Duodenal mucosa (tissue), 2 donors: ENCODE data around the gene POLD2.
A peak's percentile ranks its signal among the peaks of the same experiment; 100 is the strongest.

Experiments
- H3K27ac ChIP-seq: one replicate; pipeline ENCODE4 v1.7.0; 2013; ENCODE audit warnings: low read depth, low read length
- H3K27me3 ChIP-seq, 2 donors: one replicate each; pipeline ENCODE4 v1.7.0; 2013; ENCODE audit warnings: low read length in 2 of 2, control low read depth in 1 of 2; ENCODE audit not compliant: insufficient read depth in 2 of 2, control insufficient read depth in 1 of 2
- H3K36me3 ChIP-seq, 2 donors: one replicate each; pipeline ENCODE4 v1.7.0; 2013; ENCODE audit warnings: low read length in 2 of 2, control low read depth in 1 of 2; ENCODE audit not compliant: insufficient read depth in 2 of 2, control insufficient read depth in 1 of 2
- H3K4me1 ChIP-seq, 2 donors: one replicate each; pipeline ENCODE4 v1.7.0; 2013; ENCODE audit warnings: low read length in 2 of 2, control low read depth in 1 of 2; ENCODE audit not compliant: insufficient read depth in 2 of 2, control insufficient read depth in 1 of 2
- H3K4me3 ChIP-seq, 2 donors: one replicate each; pipeline ENCODE4 v1.7.0; 2013; ENCODE audit warnings: low read length in 2 of 2, low read depth in 1 of 2
- H3K9ac ChIP-seq, 2 donors: one replicate each; pipeline ENCODE4 v1.7.0; 2013; ENCODE audit warnings: low read length in 2 of 2, low read depth in 1 of 2
- H3K9me3 ChIP-seq, 2 donors: one replicate each; pipeline ENCODE4 v1.7.0; 2013; ENCODE audit warnings: low read length in 2 of 2, control low read depth in 1 of 2; ENCODE audit not compliant: control insufficient read depth in 1 of 2

The POLD2 gene

DNA sequence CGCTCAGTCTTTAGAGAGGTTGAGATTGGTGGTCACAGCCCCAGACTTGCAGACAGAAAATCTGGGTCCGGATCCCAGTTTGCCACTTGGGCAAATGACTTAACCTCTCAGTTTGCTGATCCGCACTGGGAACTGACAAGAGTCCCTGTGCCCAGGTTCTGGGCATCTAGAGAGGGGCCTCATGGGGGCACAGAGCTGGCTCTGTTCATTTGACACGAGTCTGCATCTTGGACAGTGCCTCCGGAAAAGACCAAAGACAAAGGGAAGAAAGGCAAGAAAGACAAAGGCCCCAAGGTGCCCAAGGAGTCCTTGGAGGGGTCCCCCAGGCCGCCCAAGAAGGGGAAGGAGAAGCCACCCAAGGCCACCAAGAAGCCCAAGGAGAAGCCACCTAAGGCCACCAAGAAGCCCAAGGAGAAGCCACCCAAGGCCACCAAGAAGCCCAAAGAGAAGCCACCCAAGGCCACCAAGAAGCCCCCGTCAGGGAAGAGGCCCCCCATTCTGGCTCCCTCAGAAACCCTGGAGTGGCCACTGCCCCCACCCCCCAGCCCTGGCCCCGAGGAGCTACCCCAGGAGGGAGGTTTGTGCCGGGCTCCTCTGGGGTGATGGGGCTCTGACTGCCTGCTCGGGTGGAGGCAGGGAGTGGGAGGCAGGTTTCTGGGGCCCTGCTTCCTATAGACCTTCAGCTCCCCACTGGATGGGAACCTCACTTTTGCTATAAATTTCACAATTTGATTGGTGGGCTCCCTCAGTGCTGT, 16.9 kb downstream of the POLD2 start:
- H3K9ac ChIP-seq, result no peak overlapping the region
- no peaks in the 10 kb centered on the region for H3K9me3 ChIP-seq
- no peak overlapping the region for H3K27ac ChIP-seq
- H3K4me3 ChIP-seq, result no peak overlapping the region
- H3K36me3 ChIP-seq, result no peaks in the 10 kb centered on the region
- peaks cover 0 to 6% of the 10 kb centered on the region in 2 donors for H3K4me1 ChIP-seq
- peaks cover 13 to 20% of the 10 kb centered on the region in 2 donors for H3K27me3 ChIP-seq

DNA sequence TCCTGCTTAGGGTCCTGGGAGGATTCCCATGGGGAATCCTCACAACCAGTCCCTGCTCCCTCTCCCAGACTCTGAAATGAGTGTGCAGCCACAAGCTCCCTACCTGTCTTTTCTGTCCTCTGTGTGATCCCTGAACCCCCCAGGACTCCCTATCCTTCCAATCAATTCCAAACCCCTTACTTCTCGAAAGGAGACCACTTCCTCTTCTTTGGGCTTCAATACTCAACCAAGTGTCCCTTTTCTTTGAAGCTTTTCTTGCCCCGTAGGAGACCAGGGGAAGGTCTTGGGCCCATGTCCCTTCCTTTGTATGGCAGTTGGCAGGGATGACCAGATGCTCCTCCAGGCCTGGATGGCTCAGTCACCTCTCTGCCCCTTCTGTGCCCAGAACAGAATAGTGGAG, 17.5 kb downstream of the POLD2 start:
- no peak overlapping the region for H3K27ac ChIP-seq
- H3K4me3 ChIP-seq, result peak overlapping the region in 1 of 2 donors; percentile 62
- H3K9ac ChIP-seq, result peak overlapping the region in 1 of 2 donors; percentile 29
- H3K36me3 ChIP-seq, result no peaks in the 10 kb centered on the region
- peaks cover 13 to 20% of the 10 kb centered on the region in 2 donors for H3K27me3 ChIP-seq
- peaks cover 0 to 6% of the 10 kb centered on the region in 2 donors for H3K4me1 ChIP-seq
- no peaks in the 10 kb centered on the region for H3K9me3 ChIP-seq

DNA sequence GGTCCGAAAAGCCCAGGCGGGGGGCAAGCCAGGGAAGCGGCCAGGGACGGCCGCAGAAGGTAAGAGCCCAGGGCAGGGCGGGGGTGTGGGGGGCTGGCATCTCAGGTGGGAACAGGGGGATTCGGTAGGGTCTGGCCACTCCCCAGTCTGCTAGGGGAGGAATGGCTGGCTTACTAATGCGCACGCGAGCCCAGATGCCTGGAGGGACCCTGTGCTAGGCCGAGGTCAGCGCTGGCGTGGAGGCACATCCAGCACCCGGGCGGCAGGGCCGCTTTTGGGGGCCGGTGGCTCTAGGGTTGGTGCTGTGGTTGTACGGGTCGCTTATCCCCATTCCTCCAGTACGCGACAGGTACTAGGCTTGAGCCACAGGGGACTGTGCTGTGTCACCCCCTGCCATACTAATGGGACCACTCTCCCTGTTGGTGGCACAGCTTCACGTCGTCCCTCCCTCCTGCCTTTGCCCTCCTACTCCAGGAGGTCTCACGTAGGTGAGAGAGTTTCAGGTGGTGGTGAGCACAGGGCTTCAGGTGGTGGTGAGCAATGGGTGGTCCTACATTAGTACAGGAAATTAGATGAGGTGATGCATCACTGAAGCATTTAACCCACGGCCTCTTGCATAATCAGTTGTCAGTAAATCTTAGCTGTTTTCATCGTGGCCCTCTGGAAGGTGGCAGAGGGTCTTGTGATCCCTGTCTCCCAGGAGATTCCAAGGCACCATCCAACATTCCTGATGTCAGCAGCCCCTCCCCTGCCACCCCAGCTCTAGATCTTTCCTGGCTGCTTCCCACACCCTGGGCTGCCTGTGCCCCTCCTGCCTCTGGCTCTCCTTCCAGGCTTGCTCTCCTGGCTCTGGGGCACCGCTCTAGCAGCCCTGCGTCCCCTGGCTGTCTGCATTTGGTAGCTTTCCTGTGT, 18.2 kb downstream of the POLD2 start:
- Histone ChIP-seq H3K27me3 (peaks cover 13 to 20% of the 10 kb centered on the region in 2 donors), H3K9me3 (no peaks in the 10 kb centered on the region), H3K27ac (peak overlapping the region; percentile 36), H3K4me3 (peak overlapping the region; percentile 54 to 62), H3K4me1 (peaks cover 0 to 6% of the 10 kb centered on the region in 2 donors), H3K9ac (peak overlapping the region in 1 of 2 donors; percentile 29), H3K36me3 (no peaks in the 10 kb centered on the region)

DNA sequence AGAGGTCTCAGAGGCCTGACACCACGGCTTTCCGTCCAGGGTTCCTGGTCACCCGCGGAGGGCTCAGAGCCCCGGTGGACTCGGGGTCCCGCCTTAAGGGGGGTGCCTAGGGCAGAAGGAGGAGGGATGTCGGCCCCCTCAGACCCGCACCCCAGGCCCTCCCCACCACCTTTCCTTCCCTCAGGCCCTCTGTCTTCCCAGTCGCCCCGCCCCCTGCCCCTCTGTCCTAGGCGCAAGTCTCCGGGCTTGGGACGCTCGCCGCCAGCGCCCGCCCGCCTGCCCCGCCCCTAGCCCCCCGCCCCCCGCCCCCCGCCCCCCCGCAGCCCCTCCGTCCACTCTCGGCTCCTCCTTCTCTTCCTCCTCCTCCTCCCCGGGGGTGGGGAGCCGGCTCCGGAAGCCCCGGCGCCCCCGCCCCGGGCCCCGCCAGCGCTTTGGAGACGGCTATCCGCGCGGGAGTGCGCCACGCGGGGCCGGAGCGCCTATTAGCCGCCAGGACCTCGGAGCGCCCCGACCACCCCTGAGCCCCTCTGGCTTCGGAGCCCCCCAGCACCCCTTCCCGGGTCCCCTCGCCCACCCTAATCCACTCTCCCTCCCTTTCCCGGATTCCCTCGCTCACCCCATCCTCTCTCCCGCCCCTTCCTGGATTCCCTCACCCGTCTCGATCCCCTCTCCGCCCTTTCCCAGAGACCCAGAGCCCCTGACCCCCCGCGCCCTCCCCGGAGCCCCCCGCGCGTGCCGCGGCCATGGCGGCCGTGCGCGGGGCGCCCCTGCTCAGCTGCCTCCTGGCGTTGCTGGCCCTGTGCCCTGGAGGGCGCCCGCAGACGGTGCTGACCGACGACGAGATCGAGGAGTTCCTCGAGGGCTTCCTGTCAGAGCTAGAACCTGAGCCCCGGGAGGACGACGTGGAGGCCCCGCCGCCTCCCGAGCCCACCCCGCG, 19.2 kb downstream of the POLD2 start, which contains the start of gene AEBP1:
Gene AEBP1 (plus strand): TSS at position 423 of the 937 bp plus-strand sequence. CDS start 321 bp downstream, at position 744.
- Histone ChIP-seq H3K9ac (peak within 1 kb of the TSS in 1 of 2 donors; percentile 29), H3K27ac (peak within 1 kb of the TSS; percentile 36), H3K9me3 (no peaks in the 10 kb centered on the region), H3K27me3 (peaks cover 13 to 20% of the 10 kb centered on the region in 2 donors), H3K36me3 (no peaks in the 10 kb centered on the region), H3K4me3 (peak within 1 kb of the TSS; percentile 54 to 62), H3K4me1 (peaks cover 0 to 6% of the 10 kb centered on the region in 2 donors)

DNA sequence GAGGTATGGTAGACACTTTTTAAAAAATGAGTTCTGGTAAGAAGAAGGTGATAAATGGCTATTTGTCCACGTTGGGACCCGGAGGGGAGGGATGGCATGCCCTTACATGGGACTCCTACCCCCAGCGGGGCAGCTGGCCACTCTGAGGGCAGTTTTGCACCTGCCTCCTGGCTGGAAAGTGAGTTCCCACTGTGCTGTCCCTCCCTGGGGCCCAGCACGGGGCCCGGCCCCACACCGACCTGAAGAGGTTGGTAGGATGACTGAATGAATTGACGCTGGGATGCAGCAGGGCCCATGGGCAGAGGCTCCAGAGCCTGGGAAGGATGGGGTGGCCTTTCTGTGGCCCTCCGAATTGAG, 19.8 kb downstream of the POLD2 start:
- H3K27ac ChIP-seq, result peak overlapping the region; percentile 32
- peaks cover 13 to 20% of the 10 kb centered on the region in 2 donors for H3K27me3 ChIP-seq
- H3K4me3 ChIP-seq, result no peak overlapping the region
- peaks cover 0 to 6% of the 10 kb centered on the region in 2 donors for H3K4me1 ChIP-seq
- H3K36me3 ChIP-seq, result no peaks in the 10 kb centered on the region
- no peak overlapping the region for H3K9ac ChIP-seq
- H3K9me3 ChIP-seq, result no peaks in the 10 kb centered on the region

DNA sequence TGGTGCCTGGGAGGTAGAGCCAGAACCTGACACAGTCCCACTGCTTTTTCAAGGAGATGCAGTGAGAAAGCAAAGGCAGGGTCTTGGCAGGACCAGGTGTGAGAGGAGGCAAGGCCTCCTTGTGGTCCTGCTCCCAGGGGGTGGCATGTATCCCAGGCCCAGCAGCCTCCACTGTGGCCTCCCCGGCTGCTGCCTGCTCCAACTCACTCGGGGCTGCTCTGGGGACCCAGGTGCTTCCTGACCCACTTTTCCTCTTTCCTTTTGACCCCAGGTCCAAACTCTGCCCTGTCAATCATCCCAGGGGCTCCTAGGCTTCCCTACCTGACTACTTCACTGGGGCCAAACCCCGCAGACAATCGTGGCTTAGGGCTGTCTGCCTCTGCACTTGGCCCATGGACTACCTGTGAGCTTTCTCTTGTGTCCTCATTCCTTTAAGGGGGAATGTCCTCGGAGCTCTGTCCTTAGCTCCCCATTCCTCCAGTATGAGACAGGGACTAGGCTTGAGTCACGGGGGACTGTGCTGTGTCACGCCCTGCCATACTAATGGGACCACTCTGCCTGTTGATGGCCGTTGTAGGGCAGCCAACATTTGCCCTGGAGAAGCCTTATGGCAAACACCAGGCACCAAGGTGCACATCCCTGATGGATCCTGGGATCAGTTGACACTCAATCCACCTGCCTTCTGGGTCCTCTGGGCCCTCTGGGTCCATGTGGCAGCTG, 20.3 kb downstream of the POLD2 start:
- no peak overlapping the region for H3K27ac ChIP-seq
- no peaks in the 10 kb centered on the region for H3K36me3 ChIP-seq
- no peaks in the 10 kb centered on the region for H3K9me3 ChIP-seq
- H3K4me1 ChIP-seq, result peaks cover 0 to 6% of the 10 kb centered on the region in 2 donors
- H3K4me3 ChIP-seq, result no peak overlapping the region
- peaks cover 13 to 20% of the 10 kb centered on the region in 2 donors for H3K27me3 ChIP-seq
- H3K9ac ChIP-seq, result no peak overlapping the region

DNA sequence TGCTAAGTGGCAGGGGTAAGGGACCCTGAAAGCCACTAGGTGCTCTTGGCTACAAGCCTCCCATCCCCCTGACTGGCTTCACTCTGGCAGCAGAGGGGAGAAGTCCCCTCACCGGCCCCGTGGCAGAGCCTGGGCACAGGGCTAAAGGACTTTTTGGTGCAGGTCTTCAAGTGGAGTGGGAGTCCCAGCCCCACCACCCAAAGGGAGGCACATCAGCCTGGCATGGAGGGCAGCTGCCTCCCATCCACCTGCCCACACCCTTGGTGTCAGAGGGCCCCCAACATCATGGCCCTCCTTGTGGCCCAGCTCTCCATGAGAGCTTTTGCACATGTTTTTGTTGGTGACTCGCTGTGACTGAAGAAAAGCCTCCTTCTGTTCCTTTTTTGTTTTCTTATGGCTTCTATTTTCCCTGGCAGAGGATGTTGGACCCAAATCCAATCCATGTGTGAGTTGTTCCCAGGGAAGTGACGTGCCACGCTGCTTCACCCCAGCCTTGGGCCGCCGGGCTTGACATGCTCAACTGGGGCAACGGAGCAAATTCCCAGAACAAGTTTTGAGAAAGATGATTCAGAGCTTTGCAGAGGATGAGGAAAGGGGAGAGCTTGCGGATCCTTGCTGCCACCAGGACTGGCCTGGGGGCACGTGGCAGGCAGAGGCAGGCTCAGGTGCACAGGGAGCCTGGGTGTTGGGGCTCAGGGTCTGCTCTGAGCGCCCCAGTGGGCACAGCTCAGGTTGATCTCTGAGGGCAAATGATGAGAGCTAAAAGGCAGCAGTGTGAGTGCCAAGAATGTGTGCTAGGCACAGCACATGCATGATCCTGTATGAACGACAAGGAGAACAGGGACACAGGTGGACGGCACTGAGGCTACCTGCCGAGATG, 21.1 kb downstream of the POLD2 start:
- Histone ChIP-seq H3K4me1 (peaks cover 0 to 12% of the 10 kb centered on the region in 2 donors), H3K36me3 (no peaks in the 10 kb centered on the region), H3K4me3 (no peak overlapping the region), H3K9ac (no peak overlapping the region), H3K27me3 (peaks cover 13 to 20% of the 10 kb centered on the region in 2 donors), H3K9me3 (no peaks in the 10 kb centered on the region), H3K27ac (peak overlapping the region; percentile 42)

DNA sequence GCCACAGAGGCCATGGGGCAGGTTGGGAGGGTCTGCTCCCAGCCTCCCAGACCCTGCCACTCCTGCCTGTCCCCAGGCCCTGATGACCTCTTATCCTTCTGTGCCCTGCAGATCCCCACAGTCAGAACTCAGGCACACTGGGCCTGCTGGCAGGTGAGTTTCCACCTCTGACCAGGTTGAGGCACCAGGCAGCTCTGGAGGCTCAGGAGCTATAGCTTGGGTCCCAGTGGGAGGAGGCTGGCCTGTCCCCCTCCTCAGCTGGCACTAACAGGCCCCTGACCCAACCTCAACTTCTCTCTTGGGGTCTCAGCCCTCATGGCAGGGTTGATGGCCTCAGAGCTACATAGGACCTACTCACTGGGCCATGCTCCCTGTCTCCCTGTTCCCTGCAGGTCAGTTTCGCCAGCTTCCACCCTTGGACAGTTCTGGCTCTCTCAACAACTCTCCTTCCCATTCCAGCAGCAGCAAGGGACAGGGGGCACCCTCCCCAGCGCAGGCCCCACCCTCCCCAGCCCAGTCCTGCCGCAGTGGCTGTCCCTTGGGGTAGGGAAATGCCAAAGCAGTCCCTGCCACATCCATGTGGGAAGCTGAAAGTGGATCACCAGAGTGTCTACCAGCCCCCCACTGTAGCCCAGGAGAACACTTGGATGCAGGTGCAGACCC, 21.9 kb downstream of the POLD2 start:
- Histone ChIP-seq H3K27ac (peak overlapping the region; percentile 66), H3K4me1 (peaks cover 0 to 13% of the 10 kb centered on the region in 2 donors)

More for the DNA sequence above, 21.9 kb downstream of the POLD2 start:
- H3K9ac ChIP-seq, result no peak overlapping the region
- H3K36me3 ChIP-seq, result no peaks in the 10 kb centered on the region
- H3K4me3 ChIP-seq, result no peak overlapping the region
- H3K27me3 ChIP-seq, result peaks cover 13 to 20% of the 10 kb centered on the region in 2 donors
- H3K9me3 ChIP-seq, result no peaks in the 10 kb centered on the region
